Daoy (cell line): ENCODE data around the gene SLC25A1. TPM values are rescaled to one million over a fixed set of nuclear protein-coding genes. Genes with fewer than 3 reads are reported as not detected.

Experiments used
- DNase-seq: peaks from one replicate; pipeline ENCODE4 v3.0.0-alpha.2; 2015; ENCODE audit warnings: low read depth
- total RNA-seq: library from RNA; depleted of rRNA; stranded (reverse); fragments of >200 nt; shearing (Covaris generic); gene quantifications from 2 replicates; pipeline ENCODE4 v1.2.3, GENCODE V29; 2014; rRNA removed

SLC25A1 gene
- 53.4 and 57.9 TPM in 2 replicates for total RNA-seq

DNA sequence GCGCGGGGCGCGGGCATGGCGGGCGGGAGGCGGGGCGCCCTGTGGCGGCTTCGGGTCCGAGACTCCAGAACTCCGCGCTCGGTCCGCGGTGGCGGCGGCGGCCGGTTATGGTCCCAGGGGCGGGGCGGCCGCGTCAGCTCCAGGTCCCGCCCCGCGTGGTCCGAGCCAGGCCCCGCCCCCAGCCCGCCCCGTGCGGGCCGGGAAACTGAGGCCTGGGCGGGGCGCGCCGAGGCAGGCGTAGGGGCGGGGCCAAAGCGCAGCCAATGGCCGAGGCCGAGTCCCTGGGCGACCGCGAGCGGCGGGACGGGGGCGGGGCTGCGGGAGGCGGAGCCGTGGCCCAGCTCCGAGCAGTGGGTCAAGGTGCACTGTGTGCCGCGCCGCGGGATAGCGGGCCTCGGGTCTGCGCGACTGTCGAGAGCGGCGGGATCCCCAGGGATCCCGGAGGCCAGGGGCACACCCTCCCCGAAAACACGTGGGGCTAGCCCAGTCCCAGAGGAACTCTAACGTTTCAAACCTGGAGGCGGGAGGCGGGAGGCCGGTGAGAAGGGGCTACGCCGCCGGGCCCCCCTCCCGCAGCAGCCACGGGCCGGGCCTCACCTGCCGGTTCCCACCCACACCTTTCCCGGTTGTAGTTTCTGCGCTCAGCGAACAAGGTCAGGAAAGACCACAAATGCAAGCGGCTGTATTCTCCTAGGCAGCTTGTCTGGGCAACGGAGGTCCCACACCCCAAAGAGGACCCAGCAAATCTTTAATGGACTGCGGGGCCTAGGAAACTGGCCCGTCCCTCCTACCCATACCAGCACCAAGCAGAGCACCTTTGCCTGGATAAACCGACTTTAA is at the start of gene SLC25A1:
TSS of gene SLC25A1 (minus strand) at position 80 of the 840 bp plus-strand sequence. CDS start at position 17, 63 bp downstream.
- DNase-seq = peak; percentile 92

DNA sequence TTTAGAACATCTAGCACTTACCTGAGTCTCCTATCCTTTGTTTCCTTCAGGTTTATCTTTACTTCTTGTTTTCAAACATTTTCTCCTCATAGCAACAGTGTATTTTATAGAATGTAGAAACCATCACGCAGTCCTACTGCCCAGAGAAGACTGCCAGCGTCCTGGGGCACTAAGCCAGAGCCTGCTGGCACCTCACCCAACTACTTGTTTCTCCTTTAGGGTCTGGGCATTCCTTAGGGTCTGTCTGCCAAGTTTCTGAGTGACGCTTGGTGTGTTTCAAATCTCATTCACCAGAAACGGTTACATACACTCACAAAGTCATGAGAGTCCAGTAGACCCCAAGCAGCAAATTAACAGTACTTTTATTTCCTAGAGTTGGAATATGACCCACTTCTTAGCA is 49.6 kb upstream of the SLC25A1 start:
- no peak for DNase-seq

DNA sequence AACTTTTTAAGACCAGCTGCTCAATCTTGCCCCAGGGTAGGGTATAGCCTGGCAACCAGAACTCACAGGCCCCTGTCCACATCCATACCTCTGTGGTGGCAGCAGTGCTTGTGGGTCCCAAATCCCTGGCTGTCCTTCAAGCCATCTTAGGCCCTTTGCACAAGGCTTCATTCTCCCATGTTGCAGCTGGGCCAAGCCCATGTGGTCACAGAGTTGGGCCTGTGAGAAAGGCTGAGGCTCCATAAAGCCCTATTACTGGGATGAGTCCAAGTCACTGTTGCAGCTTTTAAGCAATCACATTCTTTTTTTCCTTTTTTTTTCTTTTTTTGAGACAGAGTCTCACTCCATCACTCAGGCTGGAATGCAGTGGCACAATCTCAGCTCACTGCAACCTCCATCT is 47.9 kb upstream of the SLC25A1 start:
- no peak for DNase-seq

DNA sequence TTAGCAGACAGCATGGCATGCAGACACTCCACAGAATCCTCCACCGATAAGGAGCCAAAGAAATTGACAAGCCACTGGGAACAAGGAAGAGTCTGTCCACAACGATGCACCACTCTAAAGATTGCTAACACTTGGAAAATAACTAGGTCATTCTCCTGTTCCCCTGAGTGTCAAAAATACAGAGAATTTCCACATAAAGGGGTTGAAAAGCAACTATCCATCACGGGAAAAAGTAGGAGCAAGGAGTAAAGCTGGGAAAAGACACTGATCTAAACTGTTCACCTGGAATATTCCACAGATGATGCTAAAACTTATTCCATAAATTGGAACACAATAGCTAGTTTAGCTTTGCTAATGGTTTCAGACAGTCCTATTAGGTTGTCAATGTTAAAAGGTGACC is 47.0 kb upstream of the SLC25A1 start:
- DNase-seq = no peak

DNA sequence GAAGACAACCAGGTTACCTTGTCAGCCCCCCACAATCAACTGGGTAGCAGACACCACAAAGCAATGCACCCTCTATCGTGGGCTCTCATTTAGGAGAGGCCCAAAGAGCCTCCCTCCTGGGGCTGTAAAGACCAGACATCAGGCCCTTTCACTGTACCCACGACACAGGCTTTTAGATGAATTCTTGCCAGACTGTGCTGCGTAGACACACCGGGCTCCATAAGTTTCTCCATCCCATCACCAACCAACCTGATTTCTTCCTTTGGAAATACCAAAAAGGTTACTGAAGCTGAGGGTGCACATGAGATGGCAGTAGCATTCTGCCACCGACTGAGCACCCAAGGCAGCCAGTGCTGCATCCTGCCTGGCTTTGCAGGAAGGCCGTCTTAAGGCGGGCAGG is 46.4 kb upstream of the SLC25A1 start:
- no peak for DNase-seq

DNA sequence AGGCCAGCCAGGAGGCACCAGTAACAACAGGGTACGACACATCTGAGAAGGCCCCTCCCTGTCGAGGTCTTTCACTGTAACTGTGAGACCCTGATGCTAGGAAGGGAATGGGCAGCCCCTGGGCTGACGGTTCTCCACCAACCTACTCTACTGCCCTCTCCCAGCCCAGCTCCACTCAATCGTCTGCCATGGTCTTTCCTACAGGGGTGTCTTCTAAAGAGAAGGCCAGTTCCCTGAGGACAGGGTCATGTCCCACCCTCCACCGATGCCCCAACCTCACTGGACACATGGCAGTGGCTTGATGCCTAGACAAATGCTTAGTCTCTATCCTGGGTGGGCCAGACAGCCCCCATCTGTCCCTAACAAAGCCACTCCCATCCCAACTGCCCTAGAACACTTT is 46.0 kb upstream of the SLC25A1 start:
- DNase-seq = no peak

DNA sequence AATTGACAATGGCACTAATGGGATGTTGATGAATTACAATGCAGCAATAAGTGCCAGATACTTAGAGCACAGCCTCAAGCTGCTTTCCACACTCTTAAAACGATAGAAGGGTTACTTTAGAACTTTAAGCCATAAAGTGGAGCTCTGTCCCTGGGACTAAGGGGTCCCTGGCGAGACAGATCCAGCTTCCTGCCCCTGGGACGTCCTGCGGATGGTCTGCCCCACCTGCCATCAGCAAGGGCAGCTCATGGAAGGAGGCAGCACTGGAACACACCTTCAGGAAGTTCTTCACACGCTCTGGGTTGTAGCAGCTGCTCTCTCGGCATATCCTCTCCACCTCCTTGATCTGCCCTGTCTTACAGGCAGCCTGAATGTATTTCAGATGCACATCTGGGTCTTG is 45.1 kb upstream of the SLC25A1 start:
- no peak for DNase-seq

DNA sequence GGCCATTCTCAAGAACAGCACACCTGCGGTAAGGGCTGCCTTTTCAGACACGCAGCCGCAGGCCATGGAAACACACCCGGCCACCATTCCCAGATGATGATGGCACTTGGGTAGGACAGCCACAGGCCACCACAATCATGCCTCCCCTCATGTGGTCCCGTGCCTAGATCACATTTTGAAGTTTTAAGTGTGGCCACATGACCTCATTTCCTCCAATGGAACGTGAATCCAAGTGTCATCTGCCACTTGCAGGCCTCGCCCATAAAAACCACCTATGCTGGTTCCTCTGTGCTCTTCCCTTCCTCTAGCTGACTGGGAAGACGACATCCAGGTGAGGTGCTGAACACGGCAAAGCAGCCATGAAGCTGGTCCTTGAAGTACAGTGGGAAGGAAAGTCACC is 44.6 kb upstream of the SLC25A1 start:
- no peak for DNase-seq

DNA sequence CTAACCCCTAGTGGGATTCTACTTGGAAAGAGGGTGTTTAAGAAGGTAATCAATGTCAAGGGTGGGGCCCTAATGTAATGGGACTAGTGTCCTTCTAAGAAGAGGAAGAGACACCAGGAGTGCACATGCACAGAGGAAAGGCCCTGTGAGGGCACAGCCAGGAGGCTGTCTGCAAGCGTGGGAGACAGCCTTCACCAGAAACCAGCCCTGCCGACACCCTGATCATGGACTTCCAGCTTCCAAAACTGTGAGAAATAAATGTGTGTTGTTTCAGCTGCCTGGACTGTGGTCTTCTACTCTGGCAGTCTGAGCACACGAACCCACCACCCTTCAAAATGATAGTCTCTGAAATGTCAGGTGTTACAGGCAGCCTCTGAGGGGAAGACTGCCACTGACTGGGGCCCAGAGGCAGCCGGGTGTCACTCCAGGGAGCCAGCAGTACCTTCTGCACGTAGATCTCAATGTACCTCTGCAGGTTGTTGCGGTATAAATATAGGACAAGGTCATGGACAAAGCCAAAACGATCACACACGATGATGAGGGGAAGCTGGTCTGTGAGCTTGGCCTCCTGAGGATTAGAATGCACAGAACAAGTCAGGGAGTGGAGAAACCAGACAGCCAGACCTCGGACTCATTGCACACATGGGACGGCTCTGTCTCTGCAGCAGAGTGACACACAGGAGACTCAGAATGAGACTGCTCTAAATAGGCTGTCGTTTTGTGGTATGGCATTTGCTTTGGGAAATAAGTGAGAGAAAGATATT is 43.9 kb upstream of the SLC25A1 start:
- DNase-seq = no peak

DNA sequence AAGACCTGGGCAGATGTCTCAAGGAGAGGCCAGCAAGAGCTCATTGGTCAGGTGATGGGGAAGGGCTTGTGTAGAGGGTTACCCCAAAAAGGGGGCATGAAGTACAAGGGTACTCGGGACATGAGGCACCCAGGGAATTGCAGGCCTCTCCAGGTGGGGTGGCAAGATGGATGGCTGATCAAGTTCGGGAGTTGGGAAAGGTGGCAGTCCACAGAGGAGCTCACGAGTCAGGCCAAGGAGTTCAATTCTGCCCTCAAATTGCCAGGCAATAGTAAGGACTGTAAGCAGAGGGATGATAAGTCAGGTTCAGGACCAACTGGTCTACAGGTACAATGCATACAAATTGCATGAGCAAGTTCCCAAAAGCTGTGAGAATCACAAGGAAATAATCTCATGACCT is 42.3 kb upstream of the SLC25A1 start:
- no peak for DNase-seq

DNA sequence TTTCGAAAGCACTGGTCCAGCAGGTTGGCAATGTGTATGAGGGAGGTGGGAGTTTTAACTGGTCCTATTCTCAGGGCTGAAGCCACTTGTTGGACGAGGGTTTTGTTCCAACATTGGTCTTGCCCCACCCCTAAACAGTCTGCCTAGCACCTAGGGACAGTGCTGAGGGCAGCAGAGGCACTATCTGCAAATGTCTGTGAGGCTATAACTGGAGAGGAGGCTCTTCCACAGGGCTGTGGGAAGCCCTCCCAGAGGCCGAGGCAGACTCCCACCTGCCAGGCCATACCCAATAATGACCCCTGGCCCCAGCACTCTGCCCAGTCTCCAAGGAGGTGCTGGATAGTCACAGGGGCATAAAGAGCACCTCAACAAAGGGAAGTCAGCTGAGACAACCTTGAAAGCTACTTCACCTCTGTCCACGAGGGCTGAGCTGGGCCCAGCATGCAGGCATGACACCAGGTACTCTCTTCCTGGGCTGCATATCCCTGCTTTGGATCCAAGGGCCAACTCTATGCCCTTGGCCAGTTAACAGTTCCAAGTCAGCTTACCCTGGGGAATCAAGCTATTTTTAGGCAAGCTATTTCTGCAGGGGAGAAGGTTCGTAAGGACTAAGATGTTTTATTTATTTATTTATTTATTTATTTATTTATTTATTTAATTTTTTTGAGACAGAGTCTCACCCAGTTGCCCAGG is 40.2 kb upstream of the SLC25A1 start:
- DNase-seq = no peak

DNA sequence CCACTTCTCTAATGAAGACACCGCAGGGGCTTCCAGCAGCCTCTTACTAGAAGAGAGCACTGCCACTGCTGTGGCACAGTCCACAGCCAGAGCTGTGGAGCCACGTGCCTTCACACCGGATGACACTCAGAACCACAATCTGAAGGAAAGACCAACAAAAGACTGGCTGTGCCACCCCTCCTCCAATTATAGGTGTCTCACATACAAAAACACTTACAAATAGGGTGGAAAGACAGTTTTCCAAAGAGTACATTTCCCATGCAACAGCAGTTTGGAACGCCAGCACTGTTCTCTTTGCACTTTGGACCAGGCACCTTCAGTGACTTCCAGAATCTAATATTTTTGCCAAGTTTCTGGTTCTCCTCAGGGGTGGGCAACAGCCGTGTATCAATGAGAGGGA is 38.0 kb upstream of the SLC25A1 start:
- DNase-seq = no peak

DNA sequence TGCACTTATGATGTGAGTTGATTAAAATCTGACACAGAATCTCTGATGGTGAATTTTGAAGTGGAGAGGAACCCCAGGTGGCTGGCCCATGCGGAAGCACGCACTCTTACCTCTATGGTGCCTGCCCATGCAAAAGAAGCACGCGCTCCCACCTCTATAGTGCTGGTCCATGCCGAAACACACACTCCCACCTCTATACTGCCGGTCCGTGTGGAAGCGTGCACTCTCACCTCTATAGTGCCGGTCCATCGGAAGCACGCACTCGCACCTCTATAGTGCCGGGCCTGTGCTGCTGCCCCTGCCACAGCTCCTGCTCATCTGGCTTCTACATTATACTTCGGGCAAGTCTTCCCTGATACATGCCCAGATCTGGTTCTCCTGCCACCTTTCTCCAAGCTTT is 36.8 kb upstream of the SLC25A1 start:
- no peak for DNase-seq

DNA sequence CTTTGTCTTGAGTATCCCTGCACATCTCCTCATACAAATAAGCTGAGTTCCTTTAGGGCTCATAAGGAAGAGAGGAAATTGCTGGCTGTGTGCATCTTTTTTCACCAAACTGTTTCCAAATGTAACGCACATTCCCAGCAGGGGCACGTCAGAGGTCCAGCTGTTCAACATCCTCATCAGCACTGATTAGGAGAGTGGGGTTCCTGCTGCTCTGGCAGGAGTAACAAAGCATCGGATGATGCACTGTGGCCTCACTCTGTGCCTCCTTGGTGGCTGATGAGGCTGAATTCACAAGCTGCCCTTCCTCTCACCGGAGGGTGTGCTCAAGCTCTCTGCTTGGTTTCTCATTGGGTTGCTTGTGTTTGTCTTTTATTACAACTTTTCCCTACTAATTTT is 35.5 kb upstream of the SLC25A1 start:
- DNase-seq = no peak

DNA sequence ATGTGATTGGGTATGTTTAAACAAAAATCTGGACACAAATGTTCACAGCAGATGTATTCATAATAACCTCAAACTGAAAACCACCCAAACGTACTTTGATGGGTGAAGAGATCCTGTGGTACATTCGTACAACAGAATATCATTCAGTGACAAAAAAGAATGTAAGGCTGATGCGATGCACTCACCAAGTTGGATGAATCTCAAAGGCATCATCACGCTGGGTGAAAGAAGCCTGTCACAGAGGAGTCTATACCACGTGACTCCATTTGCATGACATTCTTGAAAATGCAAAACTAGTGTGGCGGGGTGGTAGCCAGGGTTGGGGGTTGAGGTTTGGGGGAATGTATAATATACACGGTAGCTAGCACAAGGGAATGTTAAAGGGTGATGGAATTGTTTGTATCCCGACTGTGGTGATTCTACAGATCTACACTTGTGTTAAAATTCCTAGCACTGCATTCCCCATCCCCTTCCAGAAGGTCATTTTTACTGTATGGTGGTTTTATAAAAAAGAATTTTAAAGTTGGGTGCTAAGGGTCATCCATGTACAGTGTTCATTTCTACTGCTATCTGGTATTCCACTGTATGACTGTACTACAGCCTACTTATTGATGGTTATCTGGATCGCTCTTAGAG is 35.0 kb upstream of the SLC25A1 start:
- no peak for DNase-seq

DNA sequence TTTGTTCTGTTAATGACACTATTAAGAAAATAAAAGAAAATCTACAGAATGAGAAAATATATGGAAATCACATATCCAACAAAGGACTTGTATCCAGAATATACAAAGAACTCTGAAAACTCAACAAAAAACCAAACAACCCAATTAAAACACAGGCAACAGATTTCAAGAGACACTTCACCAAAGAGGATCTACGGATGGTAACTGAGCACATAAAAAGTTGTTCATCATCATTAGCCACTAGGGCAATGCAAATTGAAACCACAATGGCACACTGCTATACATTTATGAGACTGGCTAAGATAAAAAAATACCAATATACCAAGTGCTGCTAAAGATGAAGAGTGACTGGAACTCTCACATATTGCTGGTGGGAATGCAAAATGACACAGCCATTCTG is 34.5 kb upstream of the SLC25A1 start:
- DNase-seq = no peak

DNA sequence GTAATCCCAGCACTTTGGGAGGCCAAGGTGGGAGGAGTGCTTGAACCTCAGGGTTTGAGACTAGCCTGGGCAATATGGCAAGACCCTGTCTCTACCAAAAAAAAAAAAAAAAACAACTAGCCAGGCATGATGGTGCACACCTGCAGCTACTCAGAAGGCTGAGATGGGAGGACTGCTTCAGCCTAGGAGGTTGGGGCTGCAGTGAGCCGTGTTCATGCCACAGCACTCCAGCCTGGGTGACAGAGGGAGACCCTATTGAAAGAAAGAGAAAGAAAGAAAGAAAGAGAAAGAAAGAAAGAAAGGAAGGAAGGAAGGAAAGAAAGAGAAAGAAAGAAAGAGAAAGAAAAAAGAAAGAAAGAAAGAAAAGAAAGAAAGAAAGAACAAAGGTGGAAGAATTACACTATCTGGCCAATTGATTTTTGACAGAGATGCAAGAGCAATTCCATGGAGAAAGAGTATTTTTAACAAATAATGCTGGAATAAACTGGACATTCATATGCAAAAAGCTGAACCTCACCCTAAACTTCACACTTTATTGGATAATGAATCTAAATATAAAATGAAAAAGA is 33.9 kb upstream of the SLC25A1 start:
- DNase-seq = no peak

DNA sequence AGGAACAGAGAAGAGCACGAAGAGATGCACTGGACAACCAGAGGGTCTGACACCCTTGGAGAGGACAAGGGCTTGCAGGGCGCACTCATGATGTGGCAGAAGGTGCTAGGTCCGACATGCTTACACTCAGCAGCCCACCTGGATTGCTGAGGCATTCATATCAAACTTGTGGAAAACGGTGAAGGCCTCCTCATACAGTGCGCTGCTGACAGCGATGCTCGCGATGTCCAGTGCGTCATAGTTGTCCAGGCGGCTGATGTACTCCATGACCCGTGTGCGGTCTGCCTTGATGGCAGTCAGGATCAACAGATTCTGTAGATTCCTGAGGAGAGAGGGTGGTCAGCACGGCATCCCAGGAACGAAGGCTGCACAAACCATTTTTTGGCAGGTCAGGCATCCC is 31.7 kb upstream of the SLC25A1 start:
- DNase-seq = no peak

DNA sequence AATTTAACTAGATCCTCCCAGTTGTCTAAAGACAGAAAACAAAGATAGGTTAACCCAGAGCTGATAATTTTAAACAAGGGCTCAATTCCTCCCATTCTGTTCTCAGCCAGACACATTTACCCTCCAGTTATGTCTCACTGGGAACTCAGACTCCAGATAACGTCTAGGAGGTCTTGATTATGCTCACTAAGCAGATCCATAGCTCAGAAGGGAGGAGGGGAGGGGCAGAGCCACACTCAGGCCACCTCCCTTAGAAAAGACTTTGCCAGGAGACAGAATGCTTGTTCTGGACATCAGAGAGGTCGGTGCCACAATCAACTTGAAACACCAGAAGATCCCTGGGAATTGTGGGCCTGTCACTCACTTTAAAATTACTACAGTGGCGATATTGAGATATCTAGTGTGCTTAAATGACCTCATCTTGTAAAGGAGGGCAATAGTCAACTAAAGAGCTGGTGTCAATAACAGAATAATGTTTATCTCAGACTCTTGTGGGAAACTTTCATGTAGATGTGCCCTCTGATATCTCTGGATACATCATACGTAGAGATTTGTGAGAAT is 29.8 kb upstream of the SLC25A1 start:
- no peak for DNase-seq

DNA sequence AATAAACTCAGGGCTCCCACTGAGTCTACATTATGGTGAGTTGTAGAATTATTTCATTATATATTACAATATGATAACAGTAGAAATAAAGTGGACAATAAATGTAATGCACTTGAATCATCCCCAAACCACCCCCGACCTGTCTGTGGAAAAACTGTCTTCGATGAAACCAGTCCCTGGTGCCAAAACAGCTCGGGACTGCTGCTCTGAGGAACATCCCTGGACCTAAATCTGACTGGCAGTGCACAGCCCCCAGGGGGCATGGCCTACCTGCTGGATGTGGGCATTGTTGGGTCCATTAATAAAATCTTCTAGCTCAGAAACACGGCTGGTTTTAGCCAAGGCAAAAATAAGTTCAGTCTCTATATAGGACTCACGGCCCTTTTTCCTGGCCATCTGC is 29.3 kb upstream of the SLC25A1 start:
- no peak for DNase-seq

DNA sequence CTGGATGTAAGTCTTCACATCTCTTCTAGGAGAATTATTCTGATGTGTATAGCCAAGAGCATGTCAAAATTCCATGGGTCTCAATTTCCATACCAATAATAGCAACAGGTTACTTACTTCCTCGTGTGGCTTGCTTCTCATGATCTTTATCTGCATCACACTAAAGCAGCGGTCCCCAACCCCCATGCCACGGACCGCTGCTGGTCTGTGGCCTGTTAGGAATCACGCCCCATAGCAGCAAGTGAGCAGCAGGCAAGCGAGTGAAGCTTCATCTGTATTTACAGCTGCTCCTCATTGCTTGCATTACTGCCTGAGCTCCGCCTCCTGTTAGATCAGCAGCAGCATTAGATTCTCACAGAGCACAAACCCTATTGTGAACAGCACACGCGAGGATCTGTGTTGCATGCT is 28.9 kb upstream of the SLC25A1 start:
- no peak for DNase-seq
